K562 (cell line): Measurements from ENCODE around the gene CPT1A. TPM values are rescaled to one million over a fixed set of nuclear protein-coding genes. Genes with fewer than 3 reads are reported as not detected.

Source experiments
- ATAC-seq: fragments of 200-7000 bp; cut with Tn5 transposase; 3 replicates; pipeline ENCODE4 v1.9.1; 2020; ENCODE audit warnings: moderate library complexity
- BruUV-seq: library from RNA; stranded (reverse); fragments of 400-500 nt; replicated peaks from 2 replicates; lab custom pipeline; 2021; lab: Mats Ljungman, UMichigan
- CTCF ChIA-PET: fragments of 300-600 bp; formaldehyde crosslinking; extraction: SDS; loops from one replicate; lab custom pipeline; 2021; ENCODE audit warnings: low intra/inter-chr PET ratio; lab: Yijun Ruan, JAX
- POLR2A ChIA-PET: fragments of 300-600, 350-650 bp; sonication (Branson Sonifier 250); formaldehyde crosslinking; extraction: SDS; loops from one replicate; lab custom pipeline; 2021; ENCODE audit warnings: antibody characterized with exemption, inconsistent platforms; lab: Yijun Ruan, JAX
- DNase-seq, 4 experiments: peaks; one replicate each; pipeline versions ENCODE4 v3.0.0 to v3.0.0-alpha.2; 2011 to 2018; ENCODE audit warnings: low spot score in 3 of 4, mixed read lengths in 3 of 4; ENCODE audit errors: extremely low read depth in 1 of 4
- FAIRE-seq: peaks from 2 replicates; lab custom pipeline; 2011; peaks lifted over from hg19 to GRCh38; lab: Jason Lieb, UNC
- H2AFZ ChIP-seq: 2 replicates; pipeline ENCODE4 v1.6.0; 2011; ENCODE audit warnings: low read depth, low read length, control low read depth, inconsistent platforms
- H3K27ac ChIP-seq: fragments of 200-600 bp; 3 replicates; pipeline ENCODE4 v1.8.0; 2011; ENCODE audit warnings: low read depth, mild to moderate bottlenecking, control low read depth, inconsistent platforms, low read length, moderate library complexity, mixed read lengths; ENCODE audit errors: extremely low read depth
- H3K27me3 ChIP-seq, 2 experiments: fragments of 300-600 bp in 1 of 2; 2 replicates in 1 of 2; 3 replicates in 1 of 2; pipeline versions ENCODE4 v1.6.0 to v1.8.0; 2011; ENCODE audit warnings: inconsistent platforms in 2 of 2, low read length in 2 of 2, mild to moderate bottlenecking in 1 of 2, mixed read lengths in 1 of 2, moderate library complexity in 1 of 2; ENCODE audit not compliant: control insufficient read depth in 2 of 2, insufficient read depth in 2 of 2
- H3K36me3 ChIP-seq: fragments of 300-600 bp; 3 replicates; pipeline ENCODE4 v1.8.0; 2011; ENCODE audit warnings: mild to moderate bottlenecking, low read length, inconsistent platforms; ENCODE audit not compliant: control insufficient read depth, insufficient read depth
- H3K4me1 ChIP-seq, 2 experiments: fragments of 200-600 bp in 1 of 2; replicated peaks in 1 of 2; 2 replicates in 1 of 2; 3 replicates in 1 of 2; pipeline versions ENCODE4 v1.5.1 to v1.8.0; 2011; ENCODE audit warnings: inconsistent platforms in 2 of 2, low read length in 2 of 2, mild to moderate bottlenecking in 1 of 2, mixed read lengths in 1 of 2, moderate library complexity in 1 of 2; ENCODE audit not compliant: control insufficient read depth in 2 of 2, insufficient read depth in 2 of 2
- H3K4me2 ChIP-seq: 2 replicates; pipeline ENCODE4 v1.6.1; 2011; ENCODE audit warnings: low read length, control low read depth, inconsistent platforms, mixed read lengths; ENCODE audit not compliant: insufficient read depth
- H3K4me3 ChIP-seq: fragments of 200-600 bp; sonication (generic), shearing (Covaris generic); 2 replicates; pipeline ENCODE4 v1.5.1; 2016; ENCODE audit warnings: control low read depth, inconsistent platforms
- H3K79me2 ChIP-seq: fragments of 200-600 bp; 3 replicates; pipeline ENCODE4 v1.8.0; 2011; ENCODE audit warnings: low read length, inconsistent platforms; ENCODE audit not compliant: control insufficient read depth, insufficient read depth
- H3K9ac ChIP-seq, 2 experiments: 2 replicates each; pipeline versions ENCODE4 v1.6.0 to v1.6.1; 2011; ENCODE audit warnings: low read depth in 2 of 2, low read length in 2 of 2, control low read depth in 1 of 2, inconsistent platforms in 1 of 2, mild to moderate bottlenecking in 1 of 2, mixed read lengths in 1 of 2; ENCODE audit not compliant: insufficient read depth in 1 of 2
- H3K9me1 ChIP-seq: one replicate; pipeline ENCODE4 v1.6.0; 2011; ENCODE audit warnings: inconsistent platforms, mild to moderate bottlenecking, low read length, moderate library complexity; ENCODE audit not compliant: control insufficient read depth, insufficient read depth
- H3K9me3 ChIP-seq: replicated peaks from 2 replicates; pipeline ENCODE4 v1.5.1; 2011; ENCODE audit warnings: low read depth, low read length, inconsistent platforms; ENCODE audit not compliant: control insufficient read depth, insufficient read depth
- H4K20me1 ChIP-seq: replicated peaks from 2 replicates; pipeline ENCODE4 v1.6.1; 2011; ENCODE audit warnings: low read length, inconsistent platforms, mixed read lengths; ENCODE audit not compliant: control insufficient read depth, insufficient read depth
- ARNT ChIP-seq, 2 experiments: fragments of 450-650 bp; IDR thresholded peaks; 2 replicates each; pipeline ENCODE4 v1.6.1; 2016; ENCODE audit warnings: mild to moderate bottlenecking in 1 of 2
- DMBX1 ChIP-seq: fragments of 250-450 bp; sonication (Bioruptor Pico); IDR thresholded peaks from 2 replicates; pipeline ENCODE4 v1.8.0; 2022; ENCODE audit warnings: inconsistent platforms, mild to moderate bottlenecking, moderate library complexity, borderline replicate concordance
- EZH2 ChIP-seq: IDR thresholded peaks from 2 replicates; pipeline ENCODE4 v1.6.1; 2012; ENCODE audit warnings: low read depth, mild to moderate bottlenecking, inconsistent platforms, low read length, borderline replicate concordance
- HDGF ChIP-seq: fragments of 450-650 bp; IDR thresholded peaks from 2 replicates; pipeline ENCODE4 v1.6.1; 2016
- IRF2 ChIP-seq: sonication (generic); formaldehyde crosslinking; IDR thresholded peaks from 2 replicates; pipeline ENCODE4 v1.8.1; 2022; ENCODE audit warnings: mild to moderate bottlenecking, missing genetic modification reagents
- KDM2B ChIP-seq: fragments of 250-450 bp; sonication (Bioruptor Pico); IDR thresholded peaks from 2 replicates; pipeline ENCODE4 v1.8.0; 2021; ENCODE audit warnings: mild to moderate bottlenecking, moderate library complexity
- MED1 ChIP-seq: sonication (generic); formaldehyde crosslinking; IDR thresholded peaks from 2 replicates; pipeline ENCODE4 v1.8.1; 2023; ENCODE audit warnings: missing genetic modification reagents, borderline replicate concordance
- NFYB ChIP-seq: IDR thresholded peaks from 2 replicates; pipeline ENCODE4 v1.6.1; 2011; ENCODE audit warnings: mild to moderate bottlenecking, moderate library complexity; ENCODE audit not compliant: insufficient read length; ENCODE audit errors: extremely low read depth
- U2AF2 ChIP-seq: fragments of 200-400 bp; formaldehyde crosslinking; optimal IDR thresholded peaks from 2 replicates; pipeline ENCODE3; 2017; ENCODE audit warnings: low read depth, mild to moderate bottlenecking, low read length
- ZNF134 ChIP-seq: fragments of 250-450 bp; sonication (Bioruptor Pico); conservative IDR thresholded peaks from 2 replicates; pipeline ENCODE4 v1.4.0; 2020
- ZNF551 ChIP-seq: fragments of 250-450 bp; sonication (Bioruptor Pico); IDR thresholded peaks from 2 replicates; pipeline ENCODE4 v1.5.0; 2021; ENCODE audit warnings: mild to moderate bottlenecking, moderate library complexity
- ZNF592 ChIP-seq: fragments of 450-650 bp; IDR thresholded peaks from 2 replicates; pipeline ENCODE4 v1.6.1; 2017; ENCODE audit warnings: antibody characterized with exemption, mild to moderate bottlenecking
- WGBS: fragments of 100-300 bp; shearing (Covaris generic); methylation state at CpG from one replicate; pipeline ENCODE4 v1.1.6; 2016; ENCODE audit warnings: low coverage, mixed read lengths; ENCODE audit not compliant: insufficient coverage; ENCODE audit errors: missing lambda C conversion rate; 5-methylcytosine and 5-hydroxymethylcytosine counted together
- in situ Hi-C: fragments of 300-500 bp; cut with MboI; formaldehyde crosslinking; loops from 4 replicates; pipeline ENCODE4 v1.15.0; 2018; ENCODE audit warnings: inconsistent platforms, mixed read lengths
- intact Hi-C: fragments of 100-400 bp; cut with micrococcal nuclease; formaldehyde crosslinking; loops from 2 replicates; pipeline ENCODE4 v1.14.2; 2022
- polyA plus RNA-seq, 8 experiments: library from polyadenylated mRNA; depleted of rRNA in 4 of 8; stranded (reverse) in 5 of 8; unstranded in 3 of 8; fragments of >200 nt; fragmentation: Nextera tagmentation in 2 of 8; fragmentation: Illumina TruSeq in 1 of 8; extraction: Ambion mirVana in 2 of 8; extraction: Trizol in 1 of 8; gene quantifications; 2 replicates each; pipeline versions ENCODE4 v1.2.1 to v1.2.3, GENCODE V29; 2011 to 2014; ENCODE audit warnings: inconsistent platforms in 1 of 8, missing spikeins in 1 of 8
- total RNA-seq, 7 experiments: library from RNA; depleted of rRNA in 6 of 7; stranded (reverse); fragments of >200 nt in 6 of 7; fragmentation: Illumina TruSeq in 2 of 7; extraction: Trizol in 2 of 7; gene quantifications; 2 replicates each; pipeline versions ENCODE4 v1.2.1 to v1.2.3, GENCODE V29; 2011 to 2021; ENCODE audit warnings: low replicate concordance in 1 of 7
- TF ChIP-seq, protein P1 (sequence below), 2 experiments: fragments of 450-650 bp in 1 of 2; sonication (generic) in 1 of 2; formaldehyde crosslinking in 1 of 2; IDR thresholded peaks in 1 of 2; conservative IDR thresholded peaks in 1 of 2; 2 replicates each; pipeline versions ENCODE4 v1.6.1 to v1.8.1; 2016 to 2023; ENCODE audit warnings: mild to moderate bottlenecking in 2 of 2, moderate library complexity in 2 of 2, inconsistent platforms in 1 of 2, missing genetic modification reagents in 1 of 2
- TF ChIP-seq, protein P2 (sequence below): fragments of 250-450 bp; sonication (Bioruptor Pico); IDR thresholded peaks from 2 replicates; pipeline ENCODE4 v1.8.0; 2021; ENCODE audit warnings: moderate library complexity, mild to moderate bottlenecking, inconsistent platforms

The CPT1A gene
- total and polyA plus RNA-seq, 9 of the 15 experiments (the other 6 are each of a cell fraction or from before 2014, with no cell fraction given) = 2.6 to 29.1 (median 12.3) TPM

- 25% methylated on average over 18 of the region's 18 CpGs for WGBS
- intact Hi-C loops = no loop called here
- ChIA-PET POLR2A (interaction anchor here (0.7 kb wide), 3 partner anchors 18 to 38 kb away, joined by 3 read pairs; no protein-coding TSS in a partner anchor), CTCF (no interaction called here)
- Histone ChIP-seq H3K27ac (no peak overlapping the region), H3K4me1 (peaks cover 0 to 30% of the 10 kb centered on the region in 2 experiments; a peak in 3 of 5 replicates), H3K79me2 (peaks cover 6% of the 10 kb centered on the region; the same call in 1 of the 3 replicates), H3K36me3 (no peaks in the 10 kb centered on the region), H4K20me1 (no peaks in the 10 kb centered on the region), H3K27me3 (peaks cover 0 to 4% of the 10 kb centered on the region in 2 experiments; a peak in 2 of 5 replicates), H3K4me3 (no peak overlapping the region), H3K4me2 (peak overlapping the region; percentile 6; the same call in 1 of the 2 replicates), H3K9me3 (no peaks in the 10 kb centered on the region), H3K9me1 (no peaks in the 10 kb centered on the region), H2AFZ (peak overlapping the region; percentile 56; the same call in 1 of the 2 replicates), H3K9ac (peak overlapping the region in 1 of 2 experiments; percentile 24; a peak in 1 of 4 replicates)
- FAIRE-seq = peak; percentile 6
- in situ Hi-C loops = loop anchor here (25.0 kb wide), 1 partner anchor 817 kb away; no protein-coding TSS in a partner anchor
- BruUV-seq = no TSS peak
- DNase-seq = no peak
- ATAC-seq = no peak
- TF ChIP-seq IRF2 (CRISPR knock-in tag) = no peak
- TF ChIP-seq NFYB = no peak
- TF ChIP-seq EZH2 = no peak
- TF ChIP-seq, protein P1, sequence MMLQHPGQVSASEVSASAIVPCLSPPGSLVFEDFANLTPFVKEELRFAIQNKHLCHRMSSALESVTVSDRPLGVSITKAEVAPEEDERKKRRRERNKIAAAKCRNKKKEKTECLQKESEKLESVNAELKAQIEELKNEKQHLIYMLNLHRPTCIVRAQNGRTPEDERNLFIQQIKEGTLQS (IDR thresholded peaks at IDR 0.05) = no peak
- TF ChIP-seq, protein P1 (CRISPR knock-in tag; conservative IDR thresholded peaks at IDR 0.05) = no peak
- TF ChIP-seq ZNF551 (CRISPR knock-in tag) = no peak
- no peak for TF ChIP-seq DMBX1 (CRISPR knock-in tag)
- TF ChIP-seq ZNF134 (CRISPR knock-in tag) = no peak
- TF ChIP-seq KDM2B (CRISPR knock-in tag) = no peak
- no peak for TF ChIP-seq U2AF2
- TF ChIP-seq, protein P2, sequence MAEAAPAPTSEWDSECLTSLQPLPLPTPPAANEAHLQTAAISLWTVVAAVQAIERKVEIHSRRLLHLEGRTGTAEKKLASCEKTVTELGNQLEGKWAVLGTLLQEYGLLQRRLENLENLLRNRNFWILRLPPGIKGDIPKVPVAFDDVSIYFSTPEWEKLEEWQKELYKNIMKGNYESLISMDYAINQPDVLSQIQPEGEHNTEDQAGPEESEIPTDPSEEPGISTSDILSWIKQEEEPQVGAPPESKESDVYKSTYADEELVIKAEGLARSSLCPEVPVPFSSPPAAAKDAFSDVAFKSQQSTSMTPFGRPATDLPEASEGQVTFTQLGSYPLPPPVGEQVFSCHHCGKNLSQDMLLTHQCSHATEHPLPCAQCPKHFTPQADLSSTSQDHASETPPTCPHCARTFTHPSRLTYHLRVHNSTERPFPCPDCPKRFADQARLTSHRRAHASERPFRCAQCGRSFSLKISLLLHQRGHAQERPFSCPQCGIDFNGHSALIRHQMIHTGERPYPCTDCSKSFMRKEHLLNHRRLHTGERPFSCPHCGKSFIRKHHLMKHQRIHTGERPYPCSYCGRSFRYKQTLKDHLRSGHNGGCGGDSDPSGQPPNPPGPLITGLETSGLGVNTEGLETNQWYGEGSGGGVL (CRISPR knock-in tag) = no peak
- no peak for TF ChIP-seq ARNT (IDR thresholded peaks at IDR 0.05)
- no peak for TF ChIP-seq ZNF592
- no peak for TF ChIP-seq HDGF
- no peak for TF ChIP-seq MED1
These were observed 3.8 kb upstream of the CPT1A start for GRCh38 chr11:68845351-68846002.
